CD4-positive, CD25-positive, alpha-beta regulatory T cell (primary cell): ENCODE results near the gene CYP2A6. TPM values are rescaled to one million over a fixed set of nuclear protein-coding genes. Genes with fewer than 3 reads are reported as not detected.
"Not testable (repeated sequence)": the region's sequence is repeated elsewhere in the genome, so short reads cannot be mapped to it uniquely, and the experiment has no call there.

Source experiments
- ATAC-seq, 2 donors: fragments of 150-1000 bp; cut with Tn5 transposase; one replicate each; pipeline ENCODE4 v1.10.0; 2021; ENCODE audit warnings: low read depth in 2 of 2, moderate number of reproducible peaks in 2 of 2, moderate library complexity in 1 of 2
- DNase-seq, 3 donors: peaks; one replicate each; pipeline versions ENCODE4 v3.0.0 to v3.0.0-alpha.2; 2012 to 2022; ENCODE audit warnings: mixed read lengths in 1 of 3
- H3K27ac ChIP-seq: one replicate; pipeline ENCODE4 v1.7.0; 2013; ENCODE audit warnings: mild to moderate bottlenecking, low read length; ENCODE audit not compliant: insufficient read depth, poor library complexity, severe bottlenecking
- H3K27me3 ChIP-seq: one replicate; pipeline ENCODE4 v1.7.0; 2013; ENCODE audit warnings: low read length; ENCODE audit not compliant: control insufficient read depth, insufficient read depth
- H3K36me3 ChIP-seq: one replicate; pipeline ENCODE4 v1.7.0; 2013; ENCODE audit warnings: mild to moderate bottlenecking, low read length, moderate library complexity; ENCODE audit not compliant: control insufficient read depth, insufficient read depth
- H3K4me1 ChIP-seq: 2 replicates; pipeline ENCODE4 v1.7.0; 2013; ENCODE audit warnings: mild to moderate bottlenecking, low read length; ENCODE audit not compliant: insufficient read depth, control insufficient read depth, poor library complexity, severe bottlenecking
- H3K4me3 ChIP-seq: one replicate; pipeline ENCODE4 v1.7.0; 2013; ENCODE audit warnings: low read depth, mild to moderate bottlenecking, low read length, moderate library complexity
- H3K9me3 ChIP-seq, 2 experiments: 1 replicate in 1 of 2; 2 replicates in 1 of 2; pipeline ENCODE4 v1.7.0; 2013; ENCODE audit warnings: low read length in 2 of 2, mild to moderate bottlenecking in 1 of 2, moderate library complexity in 1 of 2; ENCODE audit not compliant: control insufficient read depth in 2 of 2
- H3K27ac Mint-ChIP-seq, 3 donors: one replicate each; pipeline ENCODE4 v1.8.0; 2020 to 2022; ENCODE audit warnings: mild to moderate bottlenecking in 3 of 3, mixed read lengths in 3 of 3, moderate library complexity in 2 of 3
- H3K27me3 Mint-ChIP-seq: one replicate; pipeline ENCODE4 v1.8.0; 2022; ENCODE audit warnings: mild to moderate bottlenecking, mixed read lengths
- H3K36me3 Mint-ChIP-seq: one replicate; pipeline ENCODE4 v1.8.0; 2020; ENCODE audit warnings: mixed read lengths
- H3K4me1 Mint-ChIP-seq, 4 donors: one replicate each; pipeline ENCODE4 v1.8.0; 2020 to 2022; ENCODE audit warnings: mixed read lengths in 4 of 4, mild to moderate bottlenecking in 1 of 4
- H3K4me3 Mint-ChIP-seq, 4 donors: one replicate each; pipeline ENCODE4 v1.8.0; 2020 to 2022; ENCODE audit warnings: mild to moderate bottlenecking in 4 of 4, mixed read lengths in 4 of 4, moderate library complexity in 3 of 4
- H3K9me3 Mint-ChIP-seq, 7 donors: one replicate each; pipeline ENCODE4 v1.8.0; 2020 to 2022; ENCODE audit warnings: mixed read lengths in 7 of 7, mild to moderate bottlenecking in 3 of 7, moderate library complexity in 2 of 7
- polyA plus RNA-seq, 4 donors: library from polyadenylated mRNA; unstranded; fragments of 300-500 nt; fragmentation: Illumina TruSeq; gene quantifications; one replicate each; pipeline ENCODE4 v1.2.3, GENCODE V29; 2021
- total RNA-seq: library from RNA; stranded (reverse); gene quantifications from one replicate; pipeline ENCODE4 v1.2.3, GENCODE V29; 2022

CYP2A6 gene
- total and polyA plus RNA-seq, 5 donors from 2014 or later, result not detected

DNA sequence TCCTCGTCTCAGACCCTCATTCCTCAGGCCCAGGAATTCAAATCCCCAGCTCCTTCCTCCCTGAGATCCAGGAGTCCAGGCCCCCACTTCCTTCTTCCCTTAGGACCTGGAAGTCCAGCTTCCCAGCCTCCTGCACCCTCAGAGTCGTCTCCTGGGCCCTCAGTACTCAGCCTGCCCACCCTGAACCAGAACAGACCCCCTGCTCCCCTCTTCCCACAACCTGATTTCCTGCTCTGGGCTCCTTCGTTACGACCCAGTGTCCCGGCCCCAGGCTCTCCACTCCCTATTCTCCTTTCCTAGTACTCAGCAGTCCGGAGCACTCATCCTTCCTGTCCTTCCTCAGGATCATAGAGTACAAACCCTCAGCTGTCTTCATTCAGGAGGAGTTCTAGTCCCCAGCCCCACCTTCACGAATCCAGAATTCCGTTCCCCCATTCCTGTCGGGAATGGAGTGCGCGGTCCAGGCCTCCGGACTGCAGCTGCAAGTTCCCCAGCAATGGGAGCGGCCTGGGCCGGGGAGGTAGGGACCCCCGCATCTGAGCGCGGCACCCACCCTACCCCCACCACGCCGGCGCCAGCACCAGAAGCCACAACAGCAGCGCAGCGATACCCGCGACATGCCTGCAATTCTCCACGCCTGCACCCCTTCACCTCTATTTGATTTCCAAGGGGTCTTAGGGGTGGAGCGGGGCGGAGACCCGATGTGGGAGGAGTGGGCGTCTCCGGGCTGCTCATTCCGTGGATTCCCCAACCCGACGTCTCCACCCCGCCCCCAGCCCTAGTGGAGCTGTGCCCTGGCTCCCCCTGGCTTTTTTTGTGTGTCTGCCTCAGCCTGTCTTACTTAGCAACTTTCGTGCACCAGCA, 38.5 kb downstream of the CYP2A6 start:
- Histone ChIP-seq H3K4me3 (peak overlapping the region; percentile 37), H3K4me1 (peaks cover 33% of the 10 kb centered on the region), H3K27me3 (no peaks in the 10 kb centered on the region), H3K36me3 (peaks cover 23% of the 10 kb centered on the region), H3K9me3 (no peaks in the 10 kb centered on the region), H3K27ac (no peak overlapping the region)
- no peak for ATAC-seq
- peaks cover 5 to 54% (median 31%) of the 10 kb centered on the region in 4 donors for H3K4me1 Mint-ChIP-seq
- peak overlapping the region; percentile 88 to 95 (median 95) for H3K4me3 Mint-ChIP-seq
- H3K27me3 Mint-ChIP-seq, result peaks cover 25% of the 10 kb centered on the region
- no peak for DNase-seq
- H3K27ac Mint-ChIP-seq, result peak overlapping the region in 2 of 3 donors; percentile 72 to 90
- peaks cover 7% of the 10 kb centered on the region for H3K36me3 Mint-ChIP-seq
- H3K9me3 Mint-ChIP-seq, result peaks cover 0 to 2% (median 0%) of the 10 kb centered on the region in 7 donors

DNA sequence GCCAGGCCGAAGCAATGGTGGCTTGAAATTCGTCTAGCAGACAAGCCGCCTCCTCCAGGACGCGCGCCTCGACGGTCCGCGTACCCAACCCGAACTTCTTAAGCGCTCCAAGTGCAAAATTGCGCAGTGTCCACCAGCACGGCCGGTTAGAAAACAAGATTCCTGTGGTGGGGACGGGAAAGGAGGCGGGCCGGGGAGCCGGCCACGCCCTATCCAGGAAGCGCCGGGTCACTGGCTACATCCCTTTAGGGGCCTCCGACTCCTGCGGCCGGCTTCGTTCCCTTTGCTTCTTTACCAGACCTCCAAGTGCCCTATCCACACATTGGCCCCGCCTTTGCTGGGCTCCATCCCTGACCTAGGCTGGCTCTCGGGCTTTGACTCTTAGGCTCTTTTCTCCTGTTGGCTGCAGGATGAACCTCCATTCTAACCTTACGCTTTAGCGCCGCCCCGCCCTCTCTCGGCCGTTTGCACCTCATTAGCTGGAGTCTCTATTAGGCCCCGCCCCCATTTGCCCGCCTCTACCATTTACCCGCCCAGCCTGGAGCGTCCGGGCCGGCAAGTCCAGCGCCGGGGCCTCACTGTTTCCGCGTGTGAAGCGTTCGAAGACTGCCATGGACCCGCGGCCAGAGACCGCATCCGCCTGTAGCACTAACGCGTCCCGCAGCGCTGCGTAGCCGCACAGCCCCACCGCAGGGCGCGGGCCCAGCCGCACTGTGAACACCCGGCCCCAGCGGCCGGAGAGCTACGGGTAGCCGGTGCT, 39.4 kb downstream of the CYP2A6 start:
- H3K9me3 ChIP-seq, H3K27me3 ChIP-seq, H3K9me3 Mint-ChIP-seq, H3K27ac ChIP-seq, H3K36me3 Mint-ChIP-seq: not testable (repeated sequence)
- Histone ChIP-seq H3K4me3 (peak overlapping the region; percentile 37), H3K36me3 (peaks cover 23% of the 10 kb centered on the region), H3K4me1 (peaks cover 42% of the 10 kb centered on the region)
- peak overlapping the region; percentile 88 to 95 (median 95) for H3K4me3 Mint-ChIP-seq
- peak overlapping the region; percentile 72 to 95 (median 86) for H3K27ac Mint-ChIP-seq
- H3K4me1 Mint-ChIP-seq, result peaks cover 5 to 63% (median 39%) of the 10 kb centered on the region in 4 donors
- ATAC-seq, result peak; percentile 62 to 71
- H3K27me3 Mint-ChIP-seq, result peaks cover 25% of the 10 kb centered on the region
- peak; percentile 38 to 61 (median 54) for DNase-seq

DNA sequence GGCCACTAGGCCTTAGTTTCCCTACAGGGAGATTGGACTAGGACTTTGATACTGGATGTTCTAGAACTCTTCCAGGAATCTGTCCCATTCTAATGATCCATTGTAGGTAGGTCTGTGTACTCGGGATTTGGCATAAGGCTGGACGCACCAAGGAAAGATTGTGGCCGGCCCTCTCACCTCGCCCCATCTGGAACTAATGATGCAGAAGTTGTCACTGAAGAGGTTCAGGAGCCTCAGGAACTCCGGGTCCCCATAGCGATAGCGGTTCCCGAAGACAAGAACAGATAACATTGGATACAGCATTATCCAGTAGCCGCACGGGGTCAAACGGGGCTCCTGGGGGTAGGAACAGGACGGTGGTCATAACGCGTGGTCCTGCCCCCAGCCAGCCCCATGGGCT, 40.1 kb downstream of the CYP2A6 start:
- peaks cover 49% of the 10 kb centered on the region for H3K4me1 ChIP-seq
- Mint-ChIP-seq H3K9me3 (peaks cover 0 to 2% (median 0%) of the 10 kb centered on the region in 7 donors), H3K36me3 (peaks cover 8% of the 10 kb centered on the region), H3K27me3 (peaks cover 25% of the 10 kb centered on the region), H3K4me3 (peak overlapping the region in 3 of 4 donors; percentile 88 to 95 (median 95)), H3K27ac (peak overlapping the region in 2 of 3 donors; percentile 32 to 72), H3K4me1 (peaks cover 6 to 70% (median 44%) of the 10 kb centered on the region in 4 donors)
- no peak overlapping the region for H3K27ac ChIP-seq
- no peak for DNase-seq
- H3K27me3 ChIP-seq, result no peaks in the 10 kb centered on the region
- H3K9me3 ChIP-seq, result no peaks in the 10 kb centered on the region
- no peak overlapping the region for H3K4me3 ChIP-seq
- ATAC-seq, result no peak
- peaks cover 28% of the 10 kb centered on the region for H3K36me3 ChIP-seq

DNA sequence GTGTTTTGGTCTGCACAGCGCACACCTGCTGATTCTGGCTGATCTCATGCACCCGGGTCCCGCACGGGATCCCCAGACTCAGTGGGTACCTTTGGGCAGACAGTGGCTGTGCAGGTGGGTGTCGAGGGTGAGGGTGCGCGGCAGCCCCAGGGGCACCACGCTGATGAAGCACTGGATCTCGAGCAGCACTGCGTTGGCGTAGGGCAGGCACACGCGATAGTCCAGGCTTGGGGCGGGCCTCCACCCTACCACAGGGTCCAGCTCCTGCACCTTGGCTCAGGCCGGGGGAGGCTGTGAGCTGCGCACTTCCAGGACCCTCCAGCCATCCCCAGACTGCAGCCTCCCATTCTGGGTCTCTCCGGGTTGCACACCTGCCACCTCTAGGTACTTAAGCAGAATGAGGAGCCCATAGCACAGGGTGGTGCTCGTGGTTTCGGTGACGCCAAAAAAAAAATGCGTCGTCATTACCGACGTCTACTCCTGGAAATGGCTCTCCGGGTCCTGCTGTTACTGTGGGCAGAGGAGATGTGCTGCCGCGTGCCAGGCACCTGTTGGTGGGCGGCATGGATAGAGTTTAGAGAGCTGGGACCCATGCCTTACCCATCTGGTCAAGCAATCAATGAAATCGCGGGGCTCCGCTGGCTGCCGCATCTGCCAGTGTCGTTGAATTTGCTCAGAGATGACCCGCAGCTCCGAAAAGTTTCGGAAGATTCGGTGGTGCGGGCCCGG, 40.7 kb downstream of the CYP2A6 start:
- ATAC-seq, result no peak
- peaks cover 55% of the 10 kb centered on the region for H3K4me1 ChIP-seq
- no peaks in the 10 kb centered on the region for H3K9me3 ChIP-seq
- H3K27ac Mint-ChIP-seq, result peak overlapping the region in 1 of 3 donors; percentile 72
- peaks cover 20% of the 10 kb centered on the region for H3K27me3 Mint-ChIP-seq
- DNase-seq, result no peak
- H3K36me3 ChIP-seq, result peaks cover 28% of the 10 kb centered on the region
- peak overlapping the region; percentile 43 to 95 (median 54) for H3K4me3 Mint-ChIP-seq
- H3K27ac ChIP-seq, result no peak overlapping the region
- no peak overlapping the region for H3K4me3 ChIP-seq
- peaks cover 11 to 72% (median 51%) of the 10 kb centered on the region in 4 donors for H3K4me1 Mint-ChIP-seq
- peaks cover 8% of the 10 kb centered on the region for H3K36me3 Mint-ChIP-seq
- H3K9me3 Mint-ChIP-seq, result peaks cover 0 to 2% (median 0%) of the 10 kb centered on the region in 7 donors
- H3K27me3 ChIP-seq, result no peaks in the 10 kb centered on the region

DNA sequence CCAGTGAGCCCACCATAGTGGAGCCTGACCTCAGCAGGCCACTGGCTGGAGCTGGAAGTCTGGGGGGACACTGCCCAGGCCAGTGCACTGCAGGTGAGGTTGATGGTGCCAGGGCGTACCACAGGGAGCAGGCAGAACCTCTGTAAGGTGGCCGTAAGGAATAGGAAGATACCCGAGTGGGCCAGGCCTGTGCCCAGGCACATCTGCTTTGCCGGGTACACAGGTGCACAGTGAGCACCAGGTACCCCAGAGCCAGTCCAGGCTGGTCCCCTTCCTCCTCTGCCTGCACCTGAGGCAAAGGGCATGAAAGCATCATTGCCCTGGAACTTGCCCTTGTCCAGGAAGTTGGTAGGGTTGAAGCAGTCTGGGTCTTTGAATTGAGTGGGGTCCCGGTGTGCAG, 41.8 kb downstream of the CYP2A6 start:
- no peaks in the 10 kb centered on the region for H3K27me3 ChIP-seq
- peak overlapping the region in 1 of 4 donors; percentile 16 for H3K4me3 Mint-ChIP-seq
- H3K4me1 ChIP-seq, result peaks cover 65% of the 10 kb centered on the region
- DNase-seq (no peak), ATAC-seq (no peak)
- H3K4me1 Mint-ChIP-seq, result peaks cover 15 to 79% (median 59%) of the 10 kb centered on the region in 4 donors
- peaks cover 0 to 2% (median 0%) of the 10 kb centered on the region in 7 donors for H3K9me3 Mint-ChIP-seq
- H3K27ac Mint-ChIP-seq, result peak overlapping the region in 2 of 3 donors; percentile 60 to 83
- H3K27ac ChIP-seq, result peak overlapping the region; percentile 88
- no peaks in the 10 kb centered on the region for H3K9me3 ChIP-seq
- peaks cover 28% of the 10 kb centered on the region for H3K36me3 ChIP-seq
- peaks cover 20% of the 10 kb centered on the region for H3K27me3 Mint-ChIP-seq
- peaks cover 8% of the 10 kb centered on the region for H3K36me3 Mint-ChIP-seq
- H3K4me3 ChIP-seq, result no peak overlapping the region

DNA sequence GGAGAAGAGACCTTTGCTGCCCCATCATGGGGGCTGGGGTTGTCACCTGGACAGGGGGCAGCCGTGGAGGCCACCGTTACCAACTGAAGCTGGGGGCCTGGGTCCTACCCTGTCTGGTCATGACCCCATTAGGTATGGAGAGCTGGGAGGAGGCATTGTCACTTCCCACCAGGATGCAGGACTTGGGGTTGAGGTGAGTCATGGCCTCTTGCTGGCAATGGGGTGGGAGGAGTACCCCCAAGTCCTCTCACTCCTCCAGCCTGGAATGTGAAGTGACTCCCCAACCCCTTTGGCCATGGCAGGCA, 42.3 kb downstream of the CYP2A6 start:
- Mint-ChIP-seq H3K27ac (peak overlapping the region in 2 of 3 donors; percentile 83 to 97), H3K4me1 (peaks cover 15 to 84% (median 64%) of the 10 kb centered on the region in 4 donors)
- peaks cover 71% of the 10 kb centered on the region for H3K4me1 ChIP-seq

More for the DNA sequence above, 42.3 kb downstream of the CYP2A6 start:
- H3K27me3 Mint-ChIP-seq, result peaks cover 20% of the 10 kb centered on the region
- Histone ChIP-seq H3K36me3 (peaks cover 28% of the 10 kb centered on the region), H3K9me3 (no peaks in the 10 kb centered on the region), H3K4me3 (no peak overlapping the region), H3K27ac (peak overlapping the region; percentile 88), H3K27me3 (no peaks in the 10 kb centered on the region)
- H3K9me3 Mint-ChIP-seq, result peaks cover 0 to 2% (median 0%) of the 10 kb centered on the region in 7 donors
- DNase-seq (no peak), ATAC-seq (no peak)
- H3K36me3 Mint-ChIP-seq, result peaks cover 8% of the 10 kb centered on the region
- peak overlapping the region in 3 of 4 donors; percentile 3 to 88 (median 70) for H3K4me3 Mint-ChIP-seq
